SU-DHL-6 (cell line): ENCODE results near the gene DKKL1.

Experiments used
- H2AFZ ChIP-seq: fragments of 200-600 bp; sonication (generic); 2 replicates; pipeline ENCODE4 v1.6.1; 2014; ENCODE audit warnings: low read depth, mild to moderate bottlenecking, moderate library complexity, mixed read lengths, antibody characterized with exemption, low read length; ENCODE audit not compliant: severe bottlenecking
- H3F3A ChIP-seq: fragments of 200-600 bp; shearing (Covaris generic); 2 replicates; pipeline ENCODE4 v1.6.0; 2016; ENCODE audit warnings: antibody characterized with exemption, mild to moderate bottlenecking; ENCODE audit not compliant: insufficient read depth
- H3K27ac ChIP-seq: fragments of 200-600 bp; sonication (generic); 2 replicates; pipeline ENCODE4 v1.5.1; 2016; ENCODE audit warnings: low read depth, mild to moderate bottlenecking, low read length, moderate library complexity, mixed read lengths
- H3K27me3 ChIP-seq: fragments of 200-600 bp; sonication (generic), shearing (Covaris generic); 2 replicates; pipeline ENCODE4 v1.6.0; 2014; ENCODE audit warnings: mild to moderate bottlenecking, low read length
- H3K36me3 ChIP-seq: fragments of 200-600 bp; sonication (generic); 2 replicates; pipeline ENCODE4 v1.6.1; 2014; ENCODE audit warnings: mild to moderate bottlenecking, low read length, mixed read lengths
- H3K4me2 ChIP-seq: fragments of 300-600, 200-600 bp; shearing (Covaris generic), sonication (generic); 2 replicates; pipeline ENCODE4 v1.6.0; 2014; ENCODE audit warnings: low read length, low read depth, mild to moderate bottlenecking; ENCODE audit not compliant: poor library complexity, severe bottlenecking
- H3K4me3 ChIP-seq: fragments of 200-600 bp; sonication (generic); 2 replicates; pipeline ENCODE4 v1.5.1; 2014; ENCODE audit warnings: antibody characterized with exemption, low read length, mild to moderate bottlenecking, mixed read lengths; ENCODE audit not compliant: insufficient read depth, poor library complexity, severe bottlenecking
- H3K79me2 ChIP-seq: fragments of 200-600 bp; sonication (generic); 2 replicates; pipeline ENCODE4 v1.6.1; 2014; ENCODE audit warnings: mild to moderate bottlenecking, low read length, moderate library complexity; ENCODE audit not compliant: insufficient read depth
- H3K9ac ChIP-seq: fragments of 200-600 bp; sonication (generic); 2 replicates; pipeline ENCODE4 v1.7.0; 2014; ENCODE audit warnings: mild to moderate bottlenecking, low read length
- H3K9me2 ChIP-seq: fragments of 200-600 bp; sonication (generic); replicated peaks from 2 replicates; pipeline ENCODE4 v1.6.1; 2014; ENCODE audit warnings: low read length; ENCODE audit not compliant: insufficient read depth
- H3K9me3 ChIP-seq: fragments of 200-600 bp; sonication (generic); 2 replicates; pipeline ENCODE4 v1.6.1; 2014; ENCODE audit warnings: low read length, mixed read lengths; ENCODE audit not compliant: insufficient read depth
- H4K20me1 ChIP-seq: fragments of 200-600 bp; sonication (generic); 2 replicates; pipeline ENCODE4 v1.6.1; 2014; ENCODE audit warnings: low read depth, mild to moderate bottlenecking, antibody characterized with exemption, low read length, moderate library complexity, mixed read lengths
- CTCF ChIP-seq: fragments of 200-600 bp; sonication (generic); IDR thresholded peaks from one replicate; pipeline ENCODE4 v1.5.1; 2017; ENCODE audit warnings: antibody characterized with exemption, mild to moderate bottlenecking, low read length, moderate library complexity; ENCODE audit not compliant: insufficient read depth, poor library complexity, severe bottlenecking
- EZH2phosphoT487 ChIP-seq: fragments of 200-600 bp; sonication (generic), shearing (Covaris generic); conservative IDR thresholded peaks from 2 replicates; pipeline ENCODE4 v1.6.1; 2018; ENCODE audit warnings: mild to moderate bottlenecking, antibody characterized with exemption, low read length, moderate library complexity, mixed read lengths

Gene DKKL1

GRCh38 chr19:49362929-49363267 is 779 bp upstream of the DKKL1 start:
- Histone ChIP-seq H4K20me1 (no peaks in the 10 kb centered on the region), H3K27ac (no peak overlapping the region), H3K4me3 (no peak overlapping the region), H3K9me2 (no peaks in the 10 kb centered on the region), H3K36me3 (no peaks in the 10 kb centered on the region), H3K27me3 (no peaks in the 10 kb centered on the region), H3K9ac (no peak overlapping the region), H3K4me2 (no peak overlapping the region), H3K79me2 (no peaks in the 10 kb centered on the region), H3K9me3 (no peaks in the 10 kb centered on the region), H2AFZ (no peak overlapping the region), H3F3A (no peaks in the 10 kb centered on the region; the same call in 1 of the 2 replicates)
- TF ChIP-seq EZH2phosphoT487: no peak
- TF ChIP-seq CTCF: no peak

GRCh38 chr19:49364083-49364737 is 533 bp downstream of the DKKL1 start:
- Histone ChIP-seq H3K4me2 (no peak overlapping the region), H2AFZ (no peak overlapping the region), H3K9me2 (no peaks in the 10 kb centered on the region), H3K4me3 (no peak overlapping the region), H3K9ac (no peak overlapping the region), H4K20me1 (no peaks in the 10 kb centered on the region), H3K27ac (no peak overlapping the region), H3K27me3 (no peaks in the 10 kb centered on the region; the same call in 1 of the 2 replicates), H3F3A (no peaks in the 10 kb centered on the region; the same call in 1 of the 2 replicates), H3K79me2 (no peaks in the 10 kb centered on the region), H3K36me3 (no peaks in the 10 kb centered on the region), H3K9me3 (peaks cover 6% of the 10 kb centered on the region)
- no peak for TF ChIP-seq EZH2phosphoT487
- no peak for TF ChIP-seq CTCF

- Histone ChIP-seq H3F3A (no peaks in the 10 kb centered on the region; the same call in 1 of the 2 replicates), H3K27me3 (no peaks in the 10 kb centered on the region; the same call in 1 of the 2 replicates), H3K4me3 (no peak overlapping the region), H2AFZ (no peak overlapping the region), H3K36me3 (no peaks in the 10 kb centered on the region), H3K9ac (no peak overlapping the region), H3K4me2 (no peak overlapping the region), H3K9me3 (peaks cover 18% of the 10 kb centered on the region), H4K20me1 (no peaks in the 10 kb centered on the region), H3K9me2 (no peaks in the 10 kb centered on the region), H3K79me2 (no peaks in the 10 kb centered on the region), H3K27ac (no peak overlapping the region)
- no peak for TF ChIP-seq CTCF
- TF ChIP-seq EZH2phosphoT487: no peak
These were observed 2.4 kb downstream of the DKKL1 start for GRCh38 chr19:49366110-49366509.
